HS-27A (cell line): Measurements from ENCODE around the gene AATK.
"Not testable (repeated sequence)": the region's sequence is repeated elsewhere in the genome, so short reads cannot be mapped to it uniquely, and the experiment has no call there.

Source experiments
- DNase-seq: peaks from one replicate; pipeline ENCODE4 v3.0.0-alpha.2; 2012; ENCODE audit warnings: low read depth, missing footprints

The AATK gene

GRCh38 chr17:81091774-81092517, 74.1 kb downstream of the AATK start:
- no peak for DNase-seq

- no peak for DNase-seq
These were observed 74.9 kb downstream of the AATK start for GRCh38 chr17:81091154-81091553.

GRCh38 chr17:81090361-81091136, 75.5 kb downstream of the AATK start:
- DNase-seq, result no peak

GRCh38 chr17:81086789-81087551, 79.1 kb downstream of the AATK start:
- DNase-seq, result no peak

GRCh38 chr17:81085420-81085911, 80.6 kb downstream of the AATK start:
- no peak for DNase-seq

GRCh38 chr17:81084680-81085419, 81.2 kb downstream of the AATK start:
- DNase-seq, result no peak

- DNase-seq, result no peak
These were observed 82.8 kb downstream of the AATK start for GRCh38 chr17:81083125-81083765.

- no peak for DNase-seq
These were observed 83.6 kb downstream of the AATK start for GRCh38 chr17:81082177-81083073.

- no peak for DNase-seq
These were observed 84.5 kb downstream of the AATK start for GRCh38 chr17:81081222-81082176.

- DNase-seq, result no peak
These were observed 86.0 kb downstream of the AATK start for GRCh38 chr17:81080019-81080418.

- not testable (repeated sequence) for DNase-seq
These were observed 87.8 kb downstream of the AATK start for GRCh38 chr17:81078026-81078913.

GRCh38 chr17:81076141-81076679, 89.8 kb downstream of the AATK start:
- DNase-seq, result no peak

GRCh38 chr17:81075307-81075706, 90.7 kb downstream of the AATK start:
- no peak for DNase-seq

GRCh38 chr17:81074875-81075274, 91.1 kb downstream of the AATK start:
- DNase-seq, result no peak

- DNase-seq, result no peak
These were observed 91.8 kb downstream of the AATK start for GRCh38 chr17:81073967-81074839.
